Measurements from ENCODE around the gene UNC80. TPM values are rescaled to one million over a fixed set of nuclear protein-coding genes. Genes with fewer than 3 reads are reported as not detected.

UNC80 gene
- total and polyA plus RNA-seq, 2 of the 13 experiments (the other 11 are each of a cell fraction or from before 2014, with no cell fraction given), result not detected

DNA sequence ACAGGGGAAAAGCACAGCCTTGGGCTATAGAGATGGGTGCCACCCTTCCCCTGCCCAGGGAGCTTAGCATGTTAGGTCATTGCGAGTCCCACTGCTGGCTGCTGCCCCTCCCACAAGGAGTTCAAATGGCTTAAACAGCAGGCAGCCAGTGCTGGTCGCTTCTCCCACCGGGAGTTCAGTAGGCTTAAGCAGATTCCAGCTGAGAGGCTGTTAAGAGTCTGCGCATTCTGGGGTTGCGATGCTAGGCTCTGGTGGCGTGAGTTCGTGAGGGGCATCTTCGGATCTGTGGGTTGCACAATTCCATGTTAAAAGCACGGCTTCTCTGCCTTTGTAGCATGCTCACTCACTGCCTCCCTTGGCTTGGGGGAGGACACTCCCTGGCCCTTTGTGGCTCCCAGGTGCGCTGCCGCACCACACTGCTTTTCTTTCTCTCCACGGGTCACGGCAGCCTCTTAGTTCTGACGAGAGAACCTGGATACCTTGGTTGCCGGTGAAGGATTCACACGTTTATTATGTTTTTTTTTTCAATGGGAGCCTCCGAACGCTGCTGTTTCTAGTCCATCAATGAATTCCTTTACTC is 93.2 kb downstream of the UNC80 start:
- Histone ChIP-seq H3K27me3 (ENCODE audit: control insufficient read depth in 1 of 2, insufficient read depth in 2 of 2, low read length in 2 of 2) (no peaks in the 10 kb centered on the region), H4K20me1 (ENCODE audit: insufficient read depth, low read length) (no peaks in the 10 kb centered on the region), H3K4me1 (ENCODE audit: insufficient read depth, low read length) (no peaks in the 10 kb centered on the region), H3K4me2 (ENCODE audit: low read depth, low read length) (no peak overlapping the region), H3K79me2 (ENCODE audit: insufficient read depth, low read length) (no peaks in the 10 kb centered on the region), H3K9ac (ENCODE audit: insufficient read depth, low read depth, low read length) (no peak overlapping the region), H3K27ac (ENCODE audit: extremely low read length, insufficient read depth, low read length) (no peak overlapping the region), H2AFZ (ENCODE audit: low read length) (no peak overlapping the region), H3K4me3 (replicated peaks in 1 of 3; ENCODE audit: insufficient read depth in 1 of 3, low read depth in 2 of 3, low read length in 3 of 3) (no peak overlapping the region), H3K9me3 (ENCODE audit: low read length) (no peaks in the 10 kb centered on the region), H3K36me3 (replicated peaks in 1 of 2; ENCODE audit: control insufficient read depth in 1 of 2, insufficient read depth in 2 of 2, low read length in 2 of 2) (no peaks in the 10 kb centered on the region)
- intact Hi-C loops (cut with micrococcal nuclease; ENCODE audit: unreplicated experiment) (no loop called here), in situ Hi-C loops (cut with HindIII; ENCODE audit: extremely low pct_ligation_motif_present, low pct_unique_long_range_greater_than_20kb) (no loop called here)
- BruUV-seq (replicated peaks), result no TSS peak
- FAIRE-seq, result no peak
- DNase-seq (ENCODE audit: low spot score), result no peak
- ChIA-PET POLR2A (no interaction called here), CTCF (ENCODE audit: low intra/inter-chr PET ratio, low total read pairs) (no interaction called here)
- ATAC-seq, result no peak
- TF ChIP-seq EHMT2 (IDR thresholded peaks at IDR 0.05; ENCODE audit: borderline replicate concordance, low read depth, low read length) (no peak), HNRNPK (IDR thresholded peaks at IDR 0.05; ENCODE audit: low read depth, low read length, poor library complexity, severe bottlenecking) (no peak), CEBPB (IDR thresholded peaks at IDR 0.05; ENCODE audit: borderline replicate concordance, low read depth, low read length) (peak; percentile 29; the same call in 1 of the 2 replicates), NFKBIZ (CRISPR knock-in tag; IDR thresholded peaks at IDR 0.05) (no peak), BCL6 (CRISPR knock-in tag; IDR thresholded peaks at IDR 0.05) (no peak), FOXM1 (CRISPR knock-in tag; IDR thresholded peaks at IDR 0.05) (no peak)
- TF ChIP-seq, protein P1, sequence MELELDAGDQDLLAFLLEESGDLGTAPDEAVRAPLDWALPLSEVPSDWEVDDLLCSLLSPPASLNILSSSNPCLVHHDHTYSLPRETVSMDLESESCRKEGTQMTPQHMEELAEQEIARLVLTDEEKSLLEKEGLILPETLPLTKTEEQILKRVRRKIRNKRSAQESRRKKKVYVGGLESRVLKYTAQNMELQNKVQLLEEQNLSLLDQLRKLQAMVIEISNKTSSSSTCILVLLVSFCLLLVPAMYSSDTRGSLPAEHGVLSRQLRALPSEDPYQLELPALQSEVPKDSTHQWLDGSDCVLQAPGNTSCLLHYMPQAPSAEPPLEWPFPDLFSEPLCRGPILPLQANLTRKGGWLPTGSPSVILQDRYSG (CRISPR knock-in tag; IDR thresholded peaks at IDR 0.05), result no peak
- WGBS (ENCODE audit: low lambda C conversion rate), result 48% methylated on average over 18 of the region's 18 CpGs
